Stimulated activated CD4-positive, alpha-beta T cell treated with anti-CD3 and anti-CD28 coated beads, Interleukin-4, amount 100 ng/mL, for 24 hours (primary cell): ENCODE data around the gene OR1J1.

Experiments
- DNase-seq: peaks from one replicate; pipeline ENCODE4 v3.0.0-alpha.2; 2020

The OR1J1 gene

GRCh38 chr9:122444041-122444733 is 33.5 kb downstream of the OR1J1 start:
- no peak for DNase-seq

GRCh38 chr9:122442568-122442967 is 35.2 kb downstream of the OR1J1 start:
- DNase-seq = no peak
